Left renal pelvis (tissue), 4 donors: Measurements from ENCODE around the gene SPNS2. TPM values are rescaled to one million over a fixed set of nuclear protein-coding genes. Genes with fewer than 3 reads are reported as not detected.

ENCODE experiments used
- DNase-seq, 4 donors: peaks; one replicate each; pipeline ENCODE4 v3.0.0-alpha.2; 2013; ENCODE audit warnings: low read depth in 4 of 4, low spot score in 3 of 4
- polyA plus RNA-seq, 4 donors: library from polyadenylated mRNA; unstranded; fragments of 120-200 nt; gene quantifications; one replicate each; pipeline ENCODE4 v1.2.1, GENCODE V29; 2013; ENCODE audit not compliant: insufficient read length in 4 of 4

Gene SPNS2, protein sequence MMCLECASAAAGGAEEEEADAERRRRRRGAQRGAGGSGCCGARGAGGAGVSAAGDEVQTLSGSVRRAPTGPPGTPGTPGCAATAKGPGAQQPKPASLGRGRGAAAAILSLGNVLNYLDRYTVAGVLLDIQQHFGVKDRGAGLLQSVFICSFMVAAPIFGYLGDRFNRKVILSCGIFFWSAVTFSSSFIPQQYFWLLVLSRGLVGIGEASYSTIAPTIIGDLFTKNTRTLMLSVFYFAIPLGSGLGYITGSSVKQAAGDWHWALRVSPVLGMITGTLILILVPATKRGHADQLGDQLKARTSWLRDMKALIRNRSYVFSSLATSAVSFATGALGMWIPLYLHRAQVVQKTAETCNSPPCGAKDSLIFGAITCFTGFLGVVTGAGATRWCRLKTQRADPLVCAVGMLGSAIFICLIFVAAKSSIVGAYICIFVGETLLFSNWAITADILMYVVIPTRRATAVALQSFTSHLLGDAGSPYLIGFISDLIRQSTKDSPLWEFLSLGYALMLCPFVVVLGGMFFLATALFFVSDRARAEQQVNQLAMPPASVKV
- 10 to 100 TPM in 3 of 4 donors, 1 to 10 TPM in 1; 3.1 to 57.6 (median 30.3) TPM for polyA plus RNA-seq

GRCh38 chr17:4498461-4499397, at the start of gene SPNS2:
Gene SPNS2, plus strand, starts transcription at chr17:4498881. Its CDS starts 167 bp downstream, at chr17:4499048.
- DNase-seq, result no peak

- no peak for DNase-seq
Measured at GRCh38 chr17:4449736-4450135, 48.9 kb upstream of the SPNS2 start.

DNA sequence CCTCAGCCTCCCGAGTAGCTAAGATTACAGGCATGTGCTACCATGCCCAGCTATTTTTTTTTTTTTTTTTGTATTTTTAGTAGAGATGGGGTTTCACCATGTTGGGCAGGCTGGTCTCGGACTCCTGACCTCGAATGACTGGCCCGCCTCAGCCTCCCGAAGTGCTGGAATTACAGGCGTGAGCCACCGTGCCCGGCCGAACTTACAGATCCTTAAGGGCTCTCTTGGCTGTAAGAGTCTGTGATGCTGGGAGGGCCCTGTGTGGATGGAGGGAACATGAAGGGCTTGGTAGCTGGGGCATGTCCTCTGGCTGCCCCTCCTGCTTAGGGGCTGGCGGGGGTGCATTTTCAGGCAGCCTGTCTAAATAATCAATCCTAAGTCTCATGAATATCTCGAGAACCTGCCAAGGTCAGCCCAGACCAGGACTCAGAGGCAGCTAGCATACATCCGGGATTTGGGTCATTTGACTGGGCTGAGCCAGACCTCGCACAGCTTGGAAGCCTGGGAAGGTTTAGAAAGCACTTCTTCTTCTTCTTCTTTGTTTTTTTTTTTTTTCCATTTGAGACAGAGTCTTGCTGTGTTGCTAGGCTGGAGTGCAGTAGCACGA, 47.9 kb upstream of the SPNS2 start:
- no peak for DNase-seq

- no peak for DNase-seq
Measured at GRCh38 chr17:4453812-4454591, 44.7 kb upstream of the SPNS2 start.

DNA sequence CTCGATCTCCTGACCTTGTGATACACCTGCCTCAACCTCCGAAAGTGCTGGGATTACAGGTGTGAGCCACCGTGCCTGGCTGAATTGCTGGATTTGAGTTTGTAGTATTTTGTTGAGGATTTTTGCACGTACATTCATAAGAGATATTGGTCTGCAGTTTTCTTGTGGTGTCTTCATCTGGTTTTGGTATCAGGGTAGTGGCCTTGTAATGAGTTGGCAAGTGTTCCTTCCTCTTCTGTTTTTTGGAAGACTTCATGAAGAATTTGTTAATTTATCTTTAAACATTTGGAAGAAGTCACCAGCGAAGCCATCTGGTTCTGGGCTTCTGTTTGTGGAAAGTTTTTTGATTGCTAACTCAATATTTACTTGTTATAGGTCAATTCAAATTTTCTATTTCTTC, 38.0 kb upstream of the SPNS2 start:
- no peak for DNase-seq

DNA sequence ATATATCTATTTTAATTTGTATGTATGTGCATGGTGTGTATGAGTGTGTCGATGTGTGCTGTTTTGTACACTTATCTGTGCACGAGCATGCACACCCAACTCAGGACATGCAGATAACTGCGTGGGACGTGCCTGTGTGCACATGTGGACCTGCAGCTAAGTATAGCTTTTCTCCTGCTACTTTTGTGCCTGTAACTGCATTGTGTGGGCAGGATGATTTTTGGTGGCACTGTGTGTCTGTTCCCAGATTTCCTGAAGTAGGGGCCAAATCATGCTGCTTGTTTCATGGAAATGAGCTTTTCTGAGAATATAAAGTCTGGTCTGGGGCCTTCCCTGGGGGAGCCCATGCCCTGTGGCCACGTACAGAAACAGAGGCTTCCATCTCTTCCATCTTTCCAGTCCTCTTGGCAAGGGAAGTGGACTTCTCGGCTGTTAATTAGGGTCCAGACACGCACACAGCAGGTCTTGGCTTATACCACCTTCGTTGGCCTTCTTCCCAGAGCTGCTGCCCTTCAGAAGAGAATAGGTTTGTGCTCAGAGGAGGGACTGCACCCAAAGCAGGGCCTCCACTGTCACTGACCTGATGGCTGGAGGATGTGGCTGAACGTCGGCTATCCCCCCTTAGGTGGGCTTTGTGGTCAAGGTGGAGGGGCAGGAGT, 34.7 kb upstream of the SPNS2 start:
- no peak for DNase-seq

GRCh38 chr17:4465786-4466185, 32.9 kb upstream of the SPNS2 start:
- DNase-seq, result no peak

DNA sequence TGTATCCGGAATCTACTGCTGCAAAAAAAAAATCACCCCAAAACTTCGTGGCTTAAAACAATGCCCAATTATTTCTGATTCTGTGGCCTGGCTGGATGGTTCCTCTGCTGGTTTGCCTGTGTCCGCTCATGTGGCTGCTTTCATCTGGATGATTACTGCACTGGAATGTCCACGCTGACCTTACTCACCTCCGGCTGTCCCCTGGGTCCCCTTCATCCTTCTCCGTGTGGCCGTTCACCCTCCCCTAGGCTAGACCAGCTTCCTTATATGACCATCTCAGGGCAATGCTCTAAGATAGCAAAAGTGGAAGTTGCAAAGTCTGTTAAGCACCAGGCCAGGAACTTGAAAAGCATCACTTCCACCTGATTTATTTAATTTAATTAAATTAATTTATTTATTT, 31.4 kb upstream of the SPNS2 start:
- DNase-seq, result no peak

- DNase-seq, result no peak
Measured at GRCh38 chr17:4469552-4469951, 29.1 kb upstream of the SPNS2 start.

DNA sequence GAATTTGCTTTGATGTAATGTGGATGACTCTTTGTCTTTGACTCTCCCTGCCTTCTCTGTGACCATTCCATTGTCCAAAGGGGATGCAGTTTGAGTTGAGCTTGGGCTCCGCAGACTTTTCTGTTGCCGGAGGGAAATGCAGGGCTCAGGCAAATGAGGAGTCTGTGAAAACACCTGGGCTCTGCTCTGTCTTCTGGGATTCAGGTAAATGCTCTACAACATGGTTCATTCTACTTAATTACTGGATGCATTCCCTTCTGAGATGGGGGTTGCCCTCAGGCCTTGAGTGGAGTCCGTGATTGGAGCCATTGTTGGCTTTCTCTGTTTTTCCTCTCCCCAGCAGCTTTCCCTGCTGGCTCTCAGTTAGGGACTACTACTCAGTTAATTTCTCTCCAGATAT, 26.4 kb upstream of the SPNS2 start:
- no peak for DNase-seq

DNA sequence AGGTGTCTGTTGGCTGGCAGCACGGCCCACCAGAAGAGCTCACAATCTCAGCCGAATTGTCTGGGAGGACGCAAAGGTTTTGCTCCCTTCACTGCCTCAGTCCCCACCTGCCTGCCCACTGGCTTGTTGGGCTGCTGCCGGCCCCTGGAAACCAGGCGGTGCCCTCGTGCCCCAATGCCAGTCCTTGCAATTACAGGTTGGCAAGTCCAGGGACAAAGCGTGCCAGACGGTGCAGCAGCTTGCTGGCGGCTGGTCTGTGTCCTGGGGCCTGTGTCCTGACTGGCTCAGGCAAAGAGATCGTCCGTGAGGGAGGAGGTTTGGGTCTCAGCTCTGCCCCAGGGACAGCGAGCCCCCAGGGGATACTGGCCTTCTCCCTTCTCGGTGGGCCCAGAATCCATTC, 24.6 kb upstream of the SPNS2 start:
- DNase-seq, result no peak

- DNase-seq, result no peak
Measured at GRCh38 chr17:4475001-4475400, 23.7 kb upstream of the SPNS2 start.

DNA sequence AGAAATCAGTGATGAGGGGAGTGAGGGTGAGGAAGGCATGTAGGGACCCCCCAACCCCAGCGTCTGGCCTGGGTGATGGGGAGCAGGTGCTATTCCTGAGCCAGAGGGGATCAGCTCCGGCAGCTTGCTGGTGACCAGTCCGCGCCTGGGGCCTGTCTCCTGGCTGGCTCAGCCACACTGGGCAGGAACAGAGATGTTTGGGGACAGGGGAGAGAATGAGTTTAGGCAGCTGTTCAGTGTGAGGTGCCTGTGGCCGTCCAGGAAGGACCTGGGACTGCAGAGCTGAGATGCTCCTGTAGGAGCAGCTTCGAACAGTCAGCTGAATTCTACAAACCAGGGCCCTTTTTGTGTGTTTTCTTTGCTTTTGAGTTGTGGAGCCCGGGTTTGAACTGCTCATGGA, 23.2 kb upstream of the SPNS2 start:
- DNase-seq, result no peak

DNA sequence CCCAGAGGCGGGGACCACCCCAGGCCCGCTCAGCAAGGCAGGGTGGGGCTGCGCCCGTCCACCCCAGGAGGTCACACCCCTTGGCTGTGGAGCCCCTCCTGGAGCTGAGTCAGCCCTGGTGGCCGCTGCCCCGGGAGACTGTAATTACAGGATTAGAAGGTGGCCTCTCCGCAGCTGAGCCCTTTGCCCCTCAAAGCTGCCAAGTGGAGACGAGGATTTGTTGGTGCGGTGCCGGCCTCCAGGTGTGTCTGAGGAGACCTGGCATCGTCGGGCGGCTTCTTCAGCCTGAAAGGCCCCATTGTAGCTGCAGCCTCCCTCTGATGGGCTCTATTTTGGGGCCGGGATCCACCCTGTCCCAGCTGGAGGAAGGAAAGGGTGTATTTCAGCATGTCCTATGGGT, 22.7 kb upstream of the SPNS2 start:
- DNase-seq, result no peak

- DNase-seq, result no peak
Measured at GRCh38 chr17:4476511-4477070, 22.1 kb upstream of the SPNS2 start.

- no peak for DNase-seq
Measured at GRCh38 chr17:4477255-4477791, 21.4 kb upstream of the SPNS2 start.

- no peak for DNase-seq
Measured at GRCh38 chr17:4478318-4478830, 20.3 kb upstream of the SPNS2 start.

DNA sequence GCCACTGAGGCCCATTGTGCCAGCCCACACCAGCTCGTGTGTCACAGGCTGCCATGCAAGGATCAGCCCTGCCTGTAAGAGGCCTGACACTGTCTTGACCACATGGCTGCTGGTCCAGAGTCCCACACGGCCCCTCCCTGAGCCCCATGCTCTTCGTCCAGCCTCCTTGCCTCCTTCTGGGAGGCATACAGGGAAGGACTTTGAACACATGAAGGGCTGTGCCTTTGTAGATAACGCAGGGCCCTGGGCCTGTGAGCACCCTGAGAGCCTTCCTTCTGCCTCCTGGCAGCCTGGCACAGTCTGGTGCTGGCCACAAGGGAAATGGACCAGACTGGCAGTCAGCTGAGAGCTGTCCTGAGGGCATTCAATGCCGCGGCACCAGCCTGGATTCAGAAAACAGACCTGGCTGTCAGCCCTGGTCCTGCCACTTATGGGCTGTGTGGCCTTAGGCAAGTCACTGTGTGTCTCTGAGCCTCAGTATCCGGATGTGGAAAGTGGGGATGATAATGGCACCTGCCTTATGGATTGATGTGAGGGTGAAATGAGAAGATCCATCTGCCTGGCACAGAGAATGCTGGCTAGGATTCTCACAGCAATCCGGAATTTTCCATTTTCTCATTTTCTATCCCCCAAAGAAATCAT, 19.2 kb upstream of the SPNS2 start:
- no peak for DNase-seq
